Aorta (tissue), 5 donors: ENCODE results near the gene VWA5B2. TPM values are rescaled to one million over a fixed set of nuclear protein-coding genes. Genes with fewer than 3 reads are reported as not detected.

Experiments used
- ATAC-seq: fragments of 200-7000 bp; cut with Tn5 transposase; one replicate; pipeline ENCODE4 v1.9.1; 2022; ENCODE audit warnings: moderate library complexity; ENCODE audit not compliant: low FRiP score
- DNase-seq, 2 donors: peaks; one replicate each; pipeline ENCODE4 v3.0.0-alpha.2; 2020
- H3K27ac ChIP-seq, 2 donors: one replicate each; pipeline ENCODE4 v1.5.1; 2013; ENCODE audit warnings: low read length in 2 of 2, mild to moderate bottlenecking in 2 of 2, moderate library complexity in 2 of 2, control low read depth in 1 of 2, inconsistent platforms in 1 of 2, low read depth in 1 of 2
- H3K27me3 ChIP-seq, 2 donors: one replicate each; pipeline ENCODE4 v1.6.1; 2013; ENCODE audit warnings: control low read depth in 1 of 2, low read length in 1 of 2, mild to moderate bottlenecking in 1 of 2, moderate library complexity in 1 of 2; ENCODE audit not compliant: insufficient read depth in 2 of 2, control insufficient read depth in 1 of 2
- H3K36me3 ChIP-seq, 2 donors: one replicate each; pipeline ENCODE4 v1.6.1; 2013; ENCODE audit warnings: control low read depth in 1 of 2, low read length in 1 of 2, mild to moderate bottlenecking in 1 of 2; ENCODE audit not compliant: insufficient read depth in 2 of 2, control insufficient read depth in 1 of 2
- H3K4me1 ChIP-seq, 2 donors: one replicate each; pipeline ENCODE4 v1.6.1; 2013; ENCODE audit warnings: low read length in 2 of 2, control low read depth in 1 of 2, mild to moderate bottlenecking in 1 of 2, moderate library complexity in 1 of 2; ENCODE audit not compliant: insufficient read depth in 2 of 2, control insufficient read depth in 1 of 2
- H3K4me3 ChIP-seq, 2 donors: one replicate each; pipeline ENCODE4 v1.5.1; 2013; ENCODE audit warnings: low read length in 2 of 2, control low read depth in 1 of 2, mild to moderate bottlenecking in 1 of 2
- H3K9me3 ChIP-seq: one replicate; pipeline ENCODE4 v1.6.1; 2013; ENCODE audit warnings: mild to moderate bottlenecking, low read length; ENCODE audit not compliant: control insufficient read depth
- WGBS, 2 donors: extraction: QIAGEN DNeasy Blood & Tissue Kit; methylation state at CpG; one replicate each; pipeline ENCODE4 v1.1.7; 2013; 5-methylcytosine and 5-hydroxymethylcytosine counted together
- intact Hi-C, 2 donors: fragments of 100-400 bp; cut with DNase I; formaldehyde crosslinking; loops; one replicate each; pipeline versions ENCODE4 v1.14.2 to v1.15.0; 2022
- polyA plus RNA-seq, 2 donors: library from polyadenylated mRNA; stranded (reverse); fragments of 200-250 nt; gene quantifications; one replicate each; pipeline ENCODE4 v1.2.3, GENCODE V29; 2013
- total RNA-seq, 2 donors: library from RNA; stranded (reverse); fragmentation: NEBNext Ultra II Directional; extraction: Animal tissue kit (Norgen Biotek cat#: 25700); gene quantifications; one replicate each; pipeline ENCODE4 v1.2.1, GENCODE V29; 2021
- donor health status: healthy with polysubstance abuse.
- donor health status: Bipolar disorder and iron deficiency.
- donor health status: DM: no; HTN: no; CAD: no.
- donor health status: DM: no; HTN: no; CAD: no.
- donor health status: DM: yes; HTN: yes; CAD: no.

Gene VWA5B2
- total and polyA plus RNA-seq, 4 donors: 0.10 TPM; not detected in 3

DNA sequence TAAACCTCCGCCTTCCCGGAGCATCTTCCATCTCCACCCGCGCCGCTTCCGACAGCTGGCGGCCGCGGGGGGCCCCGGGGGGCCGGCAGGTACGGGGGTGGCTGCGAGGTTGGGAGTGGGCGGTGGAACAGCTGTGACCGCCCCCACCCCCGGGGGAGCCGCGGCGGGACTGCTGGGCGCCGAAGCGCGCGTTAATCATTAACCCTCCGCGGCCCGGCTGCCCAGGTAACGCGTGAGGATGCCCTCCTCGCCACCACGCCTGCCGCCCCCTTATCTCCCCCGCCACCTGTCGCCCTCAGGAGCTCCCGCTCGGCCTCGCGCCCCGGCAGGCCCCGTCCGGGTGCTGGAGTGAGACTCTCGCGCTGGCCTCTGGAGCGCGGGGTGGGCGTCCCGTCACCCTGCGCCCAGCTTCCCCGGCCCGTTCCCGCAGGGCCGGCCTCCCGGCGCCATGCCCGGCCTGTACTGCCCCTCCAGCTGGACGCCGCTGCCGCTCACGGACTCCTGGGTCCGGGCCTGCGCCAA lies 757 bp downstream of the VWA5B2 start:
- ATAC-seq (no peak), DNase-seq (no peak)
- Histone ChIP-seq H3K36me3 (no peaks in the 10 kb centered on the region), H3K4me1 (no peaks in the 10 kb centered on the region), H3K9me3 (no peaks in the 10 kb centered on the region), H3K4me3 (peak overlapping the region in 1 of 2 donors; percentile 60), H3K27ac (no peak overlapping the region), H3K27me3 (no peaks in the 10 kb centered on the region)
- WGBS, 2 donors: 0 to 1% methylated on average over 20 to 61 of the region's 61 CpGs
- intact Hi-C loops: no loop called here

DNA sequence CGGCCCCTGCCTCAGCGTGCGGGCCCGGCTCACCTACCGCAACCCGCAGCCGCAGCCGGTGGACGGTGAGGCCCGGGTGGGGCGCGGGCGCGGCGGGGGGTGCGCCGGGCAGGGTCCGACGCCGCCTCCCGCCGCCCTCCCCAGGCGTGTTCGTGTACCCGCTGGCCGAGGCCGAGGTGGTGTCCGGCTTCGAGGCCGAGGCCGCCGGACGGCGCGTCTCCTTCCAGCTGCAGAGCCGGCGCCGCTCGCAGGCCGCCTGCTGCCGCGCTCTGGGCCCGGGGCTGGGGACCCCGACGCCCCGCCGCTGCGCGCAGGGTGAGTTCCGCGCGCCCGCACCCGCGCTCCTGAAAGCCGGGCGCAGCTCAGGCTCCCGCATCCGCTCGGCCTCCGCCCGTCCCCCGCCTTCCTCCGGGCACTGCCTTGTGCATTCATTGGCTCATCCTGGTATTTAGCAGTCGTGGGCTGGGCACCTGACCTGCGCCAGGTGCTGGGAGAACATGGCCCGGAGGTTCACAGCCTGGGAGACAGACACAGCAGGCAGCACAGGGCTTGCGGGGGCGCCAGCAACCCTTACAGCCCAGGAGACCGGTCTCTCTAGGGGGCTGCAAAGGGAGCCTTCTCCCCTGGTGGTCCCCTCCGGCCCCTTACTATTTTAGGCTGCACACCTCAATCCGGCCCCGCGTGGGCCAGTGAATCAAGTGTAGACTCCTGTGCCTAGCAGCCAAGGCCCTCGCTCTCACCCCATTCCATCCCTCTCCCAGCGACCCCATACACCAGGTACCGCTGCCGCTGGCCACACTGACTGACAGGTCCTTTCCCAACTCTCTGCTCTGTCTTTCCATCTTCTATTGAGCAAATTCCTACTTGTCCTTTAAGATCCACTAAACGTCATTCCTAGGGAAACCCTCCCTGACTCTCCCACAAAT lies 1.5 kb downstream of the VWA5B2 start:
- H3K36me3 ChIP-seq: no peaks in the 10 kb centered on the region
- H3K9me3 ChIP-seq: no peaks in the 10 kb centered on the region
- H3K27me3 ChIP-seq: no peaks in the 10 kb centered on the region
- ATAC-seq (no peak), DNase-seq (no peak)
- no peak overlapping the region for H3K27ac ChIP-seq
- H3K4me1 ChIP-seq: no peaks in the 10 kb centered on the region
- peak overlapping the region in 1 of 2 donors; percentile 60 for H3K4me3 ChIP-seq
- 5 to 11% methylated on average over 30 to 79 of the region's 79 CpGs for WGBS, 2 donors
- intact Hi-C loops: no loop called here

DNA sequence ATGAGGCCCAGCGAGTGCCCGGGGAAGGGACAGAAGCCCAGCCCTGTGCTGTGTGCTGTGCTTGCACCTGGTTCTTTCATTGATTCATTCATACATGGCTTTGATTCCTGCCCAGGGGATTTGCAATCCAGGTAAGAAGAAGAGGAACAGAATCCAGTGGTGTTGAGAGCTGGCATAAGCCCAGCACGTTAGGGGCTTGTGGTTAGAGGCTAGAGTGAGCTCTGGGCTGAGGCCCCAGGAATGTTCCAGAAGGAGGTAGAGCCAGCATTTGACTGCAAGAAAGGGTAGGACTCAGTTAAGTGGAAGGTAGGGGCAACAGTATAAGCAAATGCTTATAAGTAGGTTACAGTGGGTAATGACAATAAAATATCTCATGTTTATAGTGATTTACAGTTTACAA lies 2.3 kb downstream of the VWA5B2 start:
- intact Hi-C loops: no loop called here
- H3K36me3 ChIP-seq: no peaks in the 10 kb centered on the region
- no peaks in the 10 kb centered on the region for H3K4me1 ChIP-seq
- no peak overlapping the region for H3K27ac ChIP-seq
- ATAC-seq (no peak), DNase-seq (no peak)
- H3K9me3 ChIP-seq: no peaks in the 10 kb centered on the region
- WGBS, 2 donors: 54 to 68% methylated on average over 3 of the region's 3 CpGs
- no peak overlapping the region for H3K4me3 ChIP-seq
- H3K27me3 ChIP-seq: no peaks in the 10 kb centered on the region

GRCh38 chr3:184233127-184233843 lies 3.9 kb downstream of the VWA5B2 start:
- Histone ChIP-seq H3K36me3 (no peaks in the 10 kb centered on the region), H3K27me3 (no peaks in the 10 kb centered on the region), H3K4me3 (no peak overlapping the region), H3K9me3 (no peaks in the 10 kb centered on the region), H3K27ac (no peak overlapping the region), H3K4me1 (no peaks in the 10 kb centered on the region)
- DNase-seq (no peak), ATAC-seq (no peak)
- intact Hi-C loops: no loop called here
- WGBS, 2 donors: 86 to 87% methylated on average over 20 to 23 of the region's 23 CpGs

GRCh38 chr3:184234224-184234623 lies 4.8 kb downstream of the VWA5B2 start:
- peak in 1 of 2 donors; percentile 82 for DNase-seq

GRCh38 chr3:184234671-184235380 lies 5.4 kb downstream of the VWA5B2 start:
- intact Hi-C loops: no loop called here
- Histone ChIP-seq H3K27me3 (no peaks in the 10 kb centered on the region), H3K4me3 (no peak overlapping the region), H3K4me1 (no peaks in the 10 kb centered on the region), H3K9me3 (no peaks in the 10 kb centered on the region), H3K27ac (no peak overlapping the region), H3K36me3 (no peaks in the 10 kb centered on the region)
- WGBS, 2 donors: 83 to 86% methylated on average over 19 of the region's 19 CpGs
- no peak for DNase-seq
- ATAC-seq: no peak

More at GRCh38 chr3:184234224-184234623, 4.8 kb downstream of the VWA5B2 start:
- H3K4me1 ChIP-seq: no peaks in the 10 kb centered on the region
- H3K27me3 ChIP-seq: no peaks in the 10 kb centered on the region
- H3K36me3 ChIP-seq: no peaks in the 10 kb centered on the region
- 14 to 19% methylated on average over 4 of the region's 4 CpGs for WGBS, 2 donors
- no peak overlapping the region for H3K27ac ChIP-seq
- no peak overlapping the region for H3K4me3 ChIP-seq
- H3K9me3 ChIP-seq: no peaks in the 10 kb centered on the region
- intact Hi-C loops: no loop called here
- no peak for ATAC-seq

- intact Hi-C loops: no loop called here
- Histone ChIP-seq H3K4me3 (no peak overlapping the region), H3K36me3 (no peaks in the 10 kb centered on the region), H3K4me1 (no peaks in the 10 kb centered on the region), H3K9me3 (no peaks in the 10 kb centered on the region), H3K27ac (no peak overlapping the region), H3K27me3 (no peaks in the 10 kb centered on the region)
- DNase-seq (no peak), ATAC-seq (no peak)
- WGBS, 2 donors: 76 to 78% methylated on average over 4 of the region's 4 CpGs
Measured at GRCh38 chr3:184235381-184236032, 6.1 kb downstream of the VWA5B2 start.

DNA sequence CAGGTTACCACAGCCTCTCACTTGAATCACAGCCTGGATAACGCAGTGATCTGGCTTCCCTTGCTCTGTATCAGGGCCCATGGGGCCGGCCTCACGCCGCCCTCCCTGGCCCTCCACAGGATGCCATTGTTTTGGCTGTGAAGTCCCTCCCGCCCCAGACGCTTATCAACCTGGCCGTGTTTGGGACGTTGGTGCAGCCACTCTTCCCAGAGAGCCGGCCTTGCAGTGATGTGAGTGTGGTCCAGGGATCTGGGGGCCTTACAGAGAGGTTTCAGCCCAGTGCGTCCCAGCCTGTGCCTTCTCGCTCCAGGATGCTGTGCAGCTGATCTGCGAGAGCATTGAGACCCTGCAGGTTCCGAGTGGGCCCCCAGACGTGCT lies 6.6 kb downstream of the VWA5B2 start:
- no peaks in the 10 kb centered on the region for H3K4me1 ChIP-seq
- DNase-seq (no peak), ATAC-seq (no peak)
- H3K27me3 ChIP-seq: no peaks in the 10 kb centered on the region
- H3K27ac ChIP-seq: no peak overlapping the region
- intact Hi-C loops: no loop called here
- no peaks in the 10 kb centered on the region for H3K36me3 ChIP-seq
- H3K9me3 ChIP-seq: no peaks in the 10 kb centered on the region
- no peak overlapping the region for H3K4me3 ChIP-seq
- 52% methylated on average over 14 of the region's 14 CpGs for WGBS, 2 donors
